GM18907 (cell line): ENCODE measurements around the gene CLDN5.

ENCODE experiments used
- ATAC-seq: cut with Tn5 transposase; IDR thresholded peaks from one replicate; pipeline ENCODE4 v1.9.1; 2021; ENCODE audit warnings: mild to moderate bottlenecking, moderate library complexity; ENCODE audit not compliant: unreplicated experiment

The CLDN5 gene

GRCh38 chr22:19507534-19507861, 16.7 kb downstream of the CLDN5 start:
- ATAC-seq: no peak

- no peak for ATAC-seq
These were observed 18.0 kb downstream of the CLDN5 start for GRCh38 chr22:19506212-19506611.

GRCh38 chr22:19505735-19506126, 18.5 kb downstream of the CLDN5 start:
- ATAC-seq: no peak

- no peak for ATAC-seq
These were observed 19.1 kb downstream of the CLDN5 start for GRCh38 chr22:19504900-19505734.

GRCh38 chr22:19503869-19504268, 20.3 kb downstream of the CLDN5 start:
- no peak for ATAC-seq

GRCh38 chr22:19503367-19503766, 20.8 kb downstream of the CLDN5 start:
- no peak for ATAC-seq

GRCh38 chr22:19501897-19502447, 22.2 kb downstream of the CLDN5 start:
- no peak for ATAC-seq

- ATAC-seq: no peak
These were observed 24.3 kb downstream of the CLDN5 start for GRCh38 chr22:19499880-19500242.

GRCh38 chr22:19499236-19499879, 24.9 kb downstream of the CLDN5 start:
- no peak for ATAC-seq

GRCh38 chr22:19498866-19499190, 25.4 kb downstream of the CLDN5 start:
- ATAC-seq: no peak

- ATAC-seq: no peak
These were observed 25.9 kb downstream of the CLDN5 start for GRCh38 chr22:19498154-19498865.

GRCh38 chr22:19497245-19497644, 27.0 kb downstream of the CLDN5 start:
- no peak for ATAC-seq

- ATAC-seq: no peak
These were observed 27.9 kb downstream of the CLDN5 start for GRCh38 chr22:19496324-19496630.

- ATAC-seq: no peak
These were observed 28.5 kb downstream of the CLDN5 start for GRCh38 chr22:19495562-19496323.

GRCh38 chr22:19494676-19495173, 29.5 kb downstream of the CLDN5 start:
- ATAC-seq: no peak

- no peak for ATAC-seq
These were observed 30.1 kb downstream of the CLDN5 start for GRCh38 chr22:19494001-19494560.

GRCh38 chr22:19492504-19493174, 31.6 kb downstream of the CLDN5 start:
- ATAC-seq: no peak

GRCh38 chr22:19490628-19491230, 33.5 kb downstream of the CLDN5 start:
- ATAC-seq: no peak

- no peak for ATAC-seq
These were observed 35.0 kb downstream of the CLDN5 start for GRCh38 chr22:19488884-19489843.
